GM10248 (cell line): ENCODE data around the gene FAM20C.

Experiments used
- CTCF ChIA-PET: fragments of 300-600 bp; sonication (Branson Sonifier 250); formaldehyde crosslinking; extraction: SDS; loops from one replicate; lab custom pipeline; 2021; ENCODE audit warnings: antibody characterized with exemption; lab: Yijun Ruan, JAX
- POLR2A ChIA-PET: fragments of 350-650 bp; sonication (Branson Sonifier 250); formaldehyde crosslinking; extraction: SDS; loops from one replicate; lab custom pipeline; 2020; ENCODE audit warnings: antibody characterized with exemption; lab: Yijun Ruan, JAX
- DNase-seq: peaks from one replicate; pipeline ENCODE4 v3.0.0; 2012; ENCODE audit errors: extremely low spot score
- TF ChIP-seq, protein P1 (sequence below): IDR thresholded peaks from 2 replicates; pipeline ENCODE4 v1.5.1; 2012; ENCODE audit warnings: mild to moderate bottlenecking, low read depth; ENCODE audit errors: extremely low read depth, missing control alignments, control extremely low read depth

The FAM20C gene

DNA sequence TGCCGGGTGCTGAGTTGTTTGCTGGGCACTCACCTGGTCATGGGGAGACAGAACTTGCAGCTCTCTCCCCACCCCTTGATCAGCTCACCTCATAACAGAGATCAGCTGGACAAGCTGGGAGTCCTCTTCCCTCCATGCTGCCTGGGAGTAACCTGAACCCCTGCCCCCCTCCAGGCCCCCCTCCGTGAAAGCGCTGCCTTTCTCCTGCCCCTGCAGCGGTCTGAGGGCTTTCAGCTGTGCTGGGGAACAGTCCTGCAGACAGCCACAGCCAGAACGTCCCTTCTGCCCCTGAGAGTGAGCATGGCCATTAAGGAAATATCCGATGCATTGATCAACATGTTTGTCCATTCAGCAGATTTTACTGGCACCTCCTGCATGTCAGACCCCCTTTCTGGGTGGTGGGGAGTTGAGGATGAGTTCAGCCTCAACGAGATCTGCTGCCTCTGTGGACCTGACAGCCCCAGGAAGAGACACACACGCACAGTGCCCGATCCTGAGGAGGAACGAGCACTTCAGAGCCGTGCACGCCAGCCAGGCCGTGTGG lies 4.5 kb downstream of the FAM20C start:
- TF ChIP-seq, protein P1, sequence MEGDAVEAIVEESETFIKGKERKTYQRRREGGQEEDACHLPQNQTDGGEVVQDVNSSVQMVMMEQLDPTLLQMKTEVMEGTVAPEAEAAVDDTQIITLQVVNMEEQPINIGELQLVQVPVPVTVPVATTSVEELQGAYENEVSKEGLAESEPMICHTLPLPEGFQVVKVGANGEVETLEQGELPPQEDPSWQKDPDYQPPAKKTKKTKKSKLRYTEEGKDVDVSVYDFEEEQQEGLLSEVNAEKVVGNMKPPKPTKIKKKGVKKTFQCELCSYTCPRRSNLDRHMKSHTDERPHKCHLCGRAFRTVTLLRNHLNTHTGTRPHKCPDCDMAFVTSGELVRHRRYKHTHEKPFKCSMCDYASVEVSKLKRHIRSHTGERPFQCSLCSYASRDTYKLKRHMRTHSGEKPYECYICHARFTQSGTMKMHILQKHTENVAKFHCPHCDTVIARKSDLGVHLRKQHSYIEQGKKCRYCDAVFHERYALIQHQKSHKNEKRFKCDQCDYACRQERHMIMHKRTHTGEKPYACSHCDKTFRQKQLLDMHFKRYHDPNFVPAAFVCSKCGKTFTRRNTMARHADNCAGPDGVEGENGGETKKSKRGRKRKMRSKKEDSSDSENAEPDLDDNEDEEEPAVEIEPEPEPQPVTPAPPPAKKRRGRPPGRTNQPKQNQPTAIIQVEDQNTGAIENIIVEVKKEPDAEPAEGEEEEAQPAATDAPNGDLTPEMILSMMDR: no peak
- no peak for DNase-seq
- ChIA-PET POLR2A (no interaction called here), CTCF (interaction anchor here (1.1 kb wide), 1 partner anchor 25 kb away, joined by 3 read pairs; no protein-coding TSS in a partner anchor)

DNA sequence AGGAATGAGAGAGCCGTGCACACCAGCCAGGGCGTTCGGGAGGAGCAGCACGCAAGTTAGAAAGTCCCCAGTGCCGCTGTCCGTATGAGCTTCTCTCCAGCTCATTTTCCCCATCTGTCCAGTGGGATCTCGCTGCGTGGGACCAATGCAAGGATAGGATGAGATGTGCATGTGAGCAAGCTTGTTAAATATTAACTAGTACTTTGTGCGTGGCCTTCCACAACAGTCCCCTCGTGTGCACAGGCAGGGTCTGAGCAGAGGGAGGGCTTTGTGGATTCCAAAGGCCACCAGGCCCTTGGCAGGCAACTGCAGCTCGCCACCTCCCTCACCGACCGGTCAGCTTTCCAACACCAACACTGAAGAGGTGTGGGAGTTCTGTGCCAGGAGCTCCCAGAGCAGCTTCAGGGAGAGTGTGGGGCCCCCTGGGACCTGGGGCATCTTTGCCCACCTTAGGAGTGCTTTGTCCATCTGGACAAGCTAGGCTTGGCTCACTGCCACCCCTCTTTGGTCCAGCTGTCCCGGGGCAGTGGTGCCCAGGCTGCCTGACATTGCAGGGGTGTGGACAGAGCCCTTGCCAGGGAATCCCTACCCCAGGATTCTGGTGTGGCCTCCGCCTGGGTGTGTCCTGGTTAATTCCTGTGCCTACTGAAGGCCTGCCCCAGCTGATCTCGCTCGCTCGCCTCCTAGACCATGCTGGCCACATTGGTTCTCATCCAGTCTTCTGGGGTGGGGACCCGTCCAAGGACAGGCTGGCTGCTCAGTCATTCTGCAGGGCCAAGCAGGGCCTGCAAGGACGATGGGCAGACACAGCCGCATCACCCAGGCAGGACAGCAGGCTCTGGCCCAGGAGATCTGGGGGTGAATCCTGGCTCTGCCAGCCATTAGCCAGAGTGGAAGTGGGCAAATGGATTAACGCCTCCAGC lies 5.3 kb downstream of the FAM20C start:
- POLR2A ChIA-PET: no interaction called here
- TF ChIP-seq, protein P1: no peak
- CTCF ChIA-PET: no interaction called here
- no peak for DNase-seq

DNA sequence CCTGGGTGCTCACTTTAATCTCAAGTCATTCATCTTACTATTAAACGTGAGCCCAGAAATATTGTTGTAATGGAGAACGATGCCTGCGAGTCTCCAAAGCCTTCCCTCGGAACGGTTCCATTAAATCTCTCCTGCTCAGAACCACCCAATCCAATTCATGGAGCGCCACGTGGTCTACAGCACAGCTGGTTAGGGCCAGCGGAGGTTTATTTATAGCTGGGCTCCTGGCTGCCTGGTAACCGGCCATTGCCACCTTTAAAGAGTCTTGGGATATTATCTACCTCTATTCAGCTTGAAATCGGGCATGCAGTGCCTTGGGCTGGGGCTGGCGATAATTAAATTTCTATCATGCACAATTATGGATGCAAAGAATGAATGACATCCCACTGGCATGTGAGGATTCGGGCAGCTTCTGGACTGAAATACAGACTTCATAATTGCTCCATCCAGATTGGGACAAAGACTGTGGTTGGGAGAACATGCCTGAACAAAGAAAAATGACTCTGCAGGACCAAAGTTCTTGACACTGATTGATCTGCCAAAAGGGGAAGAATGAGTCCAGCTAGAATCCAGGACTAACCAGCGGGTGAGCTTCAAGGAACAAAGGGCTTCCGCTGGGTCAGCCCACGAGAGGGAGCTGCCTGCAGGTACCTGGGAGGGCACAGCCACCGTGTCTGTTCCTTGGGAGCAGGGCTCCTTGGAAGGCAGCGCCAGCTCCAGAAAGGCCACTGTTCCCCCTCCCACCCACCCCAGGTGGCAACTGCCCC lies 7.3 kb downstream of the FAM20C start:
- no peak for DNase-seq
- ChIA-PET POLR2A (no interaction called here), CTCF (interaction anchor here (1.2 kb wide), 1 partner anchor 14 kb away, joined by 4 read pairs; no protein-coding TSS in a partner anchor)
- TF ChIP-seq, protein P1: no peak

DNA sequence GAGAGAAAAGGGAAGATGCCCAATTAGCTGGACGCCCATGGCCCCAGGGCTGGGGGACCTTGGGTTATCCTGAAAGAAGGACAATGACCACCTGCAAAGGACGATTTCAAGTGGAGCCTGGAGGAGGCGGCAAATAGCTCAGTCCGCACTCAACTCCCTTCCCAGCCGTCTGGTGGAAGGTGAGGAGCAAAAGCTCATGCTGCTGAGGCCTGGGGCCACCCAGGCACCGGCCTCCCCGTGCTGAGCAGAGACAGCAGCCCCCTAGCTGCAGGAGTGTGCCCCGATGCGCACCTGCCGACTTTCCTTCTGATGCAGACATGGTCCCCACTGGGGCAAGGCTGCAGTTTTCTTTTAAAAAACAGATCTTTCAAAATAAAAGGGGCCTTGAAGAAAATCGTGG lies 7.9 kb downstream of the FAM20C start:
- CTCF ChIA-PET: interaction anchor here (1.2 kb wide), 1 partner anchor 13 kb away, joined by 4 read pairs; no protein-coding TSS in a partner anchor
- POLR2A ChIA-PET: no interaction called here
- DNase-seq: no peak
- TF ChIP-seq, protein P1: no peak

DNA sequence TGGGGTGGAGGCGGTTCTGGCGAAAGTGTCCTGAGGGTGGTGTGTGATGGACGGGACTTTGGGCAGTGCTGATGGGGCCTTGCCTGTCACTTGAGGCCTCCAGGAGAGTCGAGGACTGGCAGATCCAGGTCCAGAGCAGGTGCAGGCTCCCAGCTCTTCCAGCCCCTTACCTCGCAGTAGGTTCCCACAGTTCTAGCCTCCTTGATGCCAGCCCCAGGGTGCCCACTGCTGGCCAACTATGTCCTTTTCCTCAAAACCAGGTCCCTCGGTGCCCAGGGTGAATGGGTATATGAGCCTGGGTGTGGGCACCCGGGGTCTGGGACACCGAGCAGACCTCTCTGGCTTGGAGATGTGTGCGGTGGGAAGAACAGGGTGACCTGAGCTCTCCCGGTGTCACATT lies 8.3 kb downstream of the FAM20C start:
- TF ChIP-seq, protein P1: no peak
- CTCF ChIA-PET: interaction anchor here (1.2 kb wide), 1 partner anchor 13 kb away, joined by 4 read pairs; no protein-coding TSS in a partner anchor
- POLR2A ChIA-PET: no interaction called here
- DNase-seq: no peak

DNA sequence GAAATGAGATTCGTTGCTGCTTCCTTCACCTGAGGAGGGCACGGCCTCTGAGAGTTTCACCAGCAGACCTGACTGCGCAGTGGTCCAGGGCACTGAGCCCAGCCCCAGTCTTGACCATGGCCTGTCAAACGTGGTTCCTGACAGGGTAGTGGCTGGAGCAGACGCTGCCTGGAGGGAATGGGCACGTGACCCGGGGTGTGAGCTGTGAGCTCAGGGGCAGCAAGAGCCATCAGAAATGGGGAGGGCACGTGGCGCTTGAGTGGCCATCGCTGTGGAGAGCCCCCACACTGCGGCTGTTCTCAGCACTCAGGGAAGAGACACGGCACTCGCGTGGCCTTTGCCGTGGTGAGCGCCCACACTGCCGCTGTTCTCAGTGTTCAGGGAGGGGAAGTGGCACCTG lies 12.0 kb downstream of the FAM20C start:
- TF ChIP-seq, protein P1: no peak
- ChIA-PET POLR2A (no interaction called here), CTCF (no interaction called here)

More for the DNA sequence above, 12.0 kb downstream of the FAM20C start:
- no peak for DNase-seq
